ENCODE data around the gene AVPR1A. TPM values are rescaled to one million over a fixed set of nuclear protein-coding genes. Genes with fewer than 3 reads are reported as not detected.
"Not testable (repeated sequence)": the region's sequence is repeated elsewhere in the genome, so short reads cannot be mapped to it uniquely, and the experiment has no call there.

The AVPR1A gene
- total RNA-seq (not detected), polyA plus RNA-seq (not detected), total RNA-seq (0 to 0.07 (median 0) reads per million in 6 experiments)

DNA sequence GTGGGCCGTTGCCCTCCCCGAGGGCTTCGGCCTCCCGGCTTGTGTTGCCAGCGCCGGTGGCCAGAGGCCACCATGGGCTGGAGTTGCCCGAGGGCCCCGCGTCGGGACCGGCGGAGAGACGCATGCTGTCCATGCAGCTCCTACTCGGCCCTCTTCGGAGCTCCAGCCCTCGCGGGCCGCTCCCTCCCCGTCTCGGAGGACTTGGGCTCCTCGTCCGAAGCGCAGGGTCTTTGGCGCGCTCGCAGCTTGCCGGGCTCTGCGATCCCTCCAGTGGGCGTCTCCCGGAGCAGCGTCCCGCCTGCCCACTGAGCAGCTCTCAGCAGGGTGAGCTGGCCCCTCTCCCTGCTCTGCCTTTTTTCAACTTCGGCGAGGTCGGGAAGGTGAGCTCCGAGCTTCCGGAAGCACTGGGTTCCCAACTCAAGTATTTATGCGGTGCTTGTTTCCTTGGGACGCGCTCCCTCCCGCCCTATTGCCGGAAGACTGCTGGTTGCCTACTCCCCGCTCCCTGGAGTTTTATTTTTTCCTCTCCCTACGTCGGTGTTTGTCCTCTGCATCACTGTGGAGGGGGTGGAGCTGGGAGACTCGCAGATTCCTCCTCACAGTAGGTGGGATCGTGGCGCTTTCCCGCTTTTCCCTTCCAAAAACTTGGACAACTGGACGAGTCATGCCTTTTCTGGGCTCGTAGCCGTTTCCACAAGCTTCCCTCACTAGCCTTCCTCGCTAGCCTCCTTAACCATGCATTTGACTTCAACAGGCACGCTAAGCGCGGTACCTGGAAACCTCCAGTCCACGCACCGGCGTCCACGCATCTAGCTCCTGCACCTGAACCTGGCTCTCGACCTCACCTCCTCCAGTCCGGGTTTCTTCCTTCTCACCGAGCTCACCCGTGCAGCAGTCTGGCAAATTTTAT lies at the start of gene AVPR1A:
Gene AVPR1A (minus strand): TSS at position 489 of the 910 bp plus-strand sequence. CDS start 365 bp downstream, at position 124.
- Mint-ChIP-seq H3K27ac (peak within 1 kb of the TSS in 1 of 10 donors; percentile 93), H3K27me3 (peaks cover 38 to 88% (median 51%) of the 10 kb centered on the region in 5 donors), H3K36me3 (peaks cover 0 to 14% (median 0%) of the 10 kb centered on the region in 3 donors), H3K4me1 (peaks cover 12 to 25% (median 20%) of the 10 kb centered on the region in 4 donors), H3K4me3 (peak within 1 kb of the TSS in 9 of 10 donors; percentile 4 to 73 (median 59)), H3K9me3 (peaks cover 0 to 4% (median 0%) of the 10 kb centered on the region in 9 donors)
- ATAC-seq (no peak), DNase-seq (no peak)
- POLR2A ChIA-PET, result no interaction called here

DNA sequence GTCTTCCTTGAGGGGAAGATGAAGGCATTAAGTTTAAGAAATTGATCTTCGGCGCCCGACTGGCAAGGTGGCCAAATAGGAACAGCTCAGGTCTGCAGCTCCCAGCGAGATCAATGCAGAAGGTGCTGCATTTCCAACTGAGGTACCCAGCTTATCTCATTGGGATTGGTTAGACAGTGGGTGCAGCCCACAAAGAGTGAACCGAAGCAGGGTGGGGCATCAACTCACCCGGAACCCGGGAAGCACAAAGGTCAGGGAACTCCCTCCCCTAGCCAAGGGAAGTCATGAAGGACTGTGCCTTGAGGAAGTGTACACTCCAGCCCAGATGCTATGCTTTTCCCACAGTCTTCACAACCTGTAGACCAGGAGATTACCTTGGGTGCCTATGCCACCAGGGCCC lies 45.2 kb upstream of the AVPR1A start:
- no peaks in the 10 kb centered on the region for H3K4me1 Mint-ChIP-seq
- H3K27me3 Mint-ChIP-seq, result peaks cover 0 to 16% (median 13%) of the 10 kb centered on the region in 5 donors
- no peak overlapping the region for H3K27ac Mint-ChIP-seq
- H3K9me3 Mint-ChIP-seq, result peaks cover 0 to 32% (median 6%) of the 10 kb centered on the region in 9 donors
- no peaks in the 10 kb centered on the region for H3K36me3 Mint-ChIP-seq
- no peak for ATAC-seq
- POLR2A ChIA-PET, result no interaction called here
- DNase-seq, result no peak
- no peak overlapping the region for H3K4me3 Mint-ChIP-seq

DNA sequence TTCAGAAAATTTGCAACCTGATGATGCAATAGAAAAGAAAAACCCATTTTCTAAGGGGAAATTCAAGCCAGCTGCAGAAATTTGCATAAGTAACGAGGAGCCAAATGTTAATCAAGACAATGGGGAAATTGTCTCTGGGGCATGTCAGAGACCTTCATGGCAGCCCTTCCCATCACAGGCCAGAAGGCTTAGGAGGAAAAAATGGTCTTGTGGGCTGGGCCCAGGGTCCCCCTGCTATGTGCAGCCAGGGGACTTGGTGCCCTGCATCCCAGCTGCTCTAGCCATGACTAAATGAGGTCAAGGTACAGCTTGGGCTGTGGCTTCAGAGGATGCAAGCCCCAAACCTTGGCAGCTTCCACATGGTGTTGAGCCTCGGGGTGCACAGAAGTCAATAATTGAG lies 28.2 kb upstream of the AVPR1A start:
- Mint-ChIP-seq H3K9me3 (peaks cover 11 to 64% (median 41%) of the 10 kb centered on the region in 9 donors), H3K27ac (no peak overlapping the region), H3K27me3 (peaks cover 0 to 13% (median 0%) of the 10 kb centered on the region in 5 donors), H3K36me3 (peaks cover 0 to 20% (median 0%) of the 10 kb centered on the region in 3 donors), H3K4me3 (no peak overlapping the region), H3K4me1 (no peaks in the 10 kb centered on the region)
- POLR2A ChIA-PET, result no interaction called here
- ATAC-seq (no peak), DNase-seq (no peak)

DNA sequence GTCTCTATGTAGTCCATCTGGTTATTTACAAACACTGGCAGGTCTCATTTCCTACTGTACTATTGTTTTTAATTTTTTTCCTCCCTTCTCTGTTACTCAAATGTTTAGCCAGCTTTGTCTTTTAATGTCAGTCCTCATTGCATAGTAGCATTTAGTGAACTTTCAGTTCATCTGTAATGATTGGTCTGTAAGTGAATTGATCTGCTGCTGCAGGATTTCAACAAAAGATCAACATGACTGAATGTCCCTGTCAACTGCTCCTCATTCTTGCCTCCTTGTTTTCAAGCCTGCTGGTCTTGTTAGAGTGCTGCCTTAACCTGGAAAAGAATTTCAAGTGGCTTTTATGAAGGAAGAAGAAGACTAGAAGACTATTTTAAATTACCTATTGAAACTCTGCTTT lies 19.3 kb upstream of the AVPR1A start:
- Mint-ChIP-seq H3K4me1 (no peaks in the 10 kb centered on the region), H3K4me3 (no peak overlapping the region), H3K27me3 (peaks cover 0 to 7% (median 1%) of the 10 kb centered on the region in 5 donors), H3K36me3 (peaks cover 0 to 3% (median 0%) of the 10 kb centered on the region in 3 donors), H3K27ac (no peak overlapping the region), H3K9me3 (peaks cover 0 to 20% (median 6%) of the 10 kb centered on the region in 9 donors)
- DNase-seq, result no peak
- no peak for ATAC-seq
- POLR2A ChIA-PET, result no interaction called here

DNA sequence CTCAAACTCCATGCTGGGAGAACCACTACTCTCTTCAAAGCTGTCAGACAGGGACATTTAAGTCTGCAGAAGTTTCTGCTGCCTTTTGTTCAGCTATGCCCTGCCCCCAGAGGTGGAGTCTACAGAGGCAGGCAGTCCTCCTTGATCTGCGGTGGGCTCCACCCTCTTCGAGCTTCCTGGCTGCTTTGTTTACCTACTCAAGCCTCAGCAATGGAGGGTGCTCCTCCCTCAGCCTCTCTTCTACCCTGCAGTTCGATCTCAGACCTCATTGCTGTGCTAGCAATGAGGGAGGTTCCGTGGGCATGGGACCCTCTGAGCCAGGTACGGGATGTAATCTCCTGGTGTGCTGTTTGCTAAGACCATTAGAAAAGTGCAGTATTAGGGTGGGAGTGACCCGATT lies 16.7 kb upstream of the AVPR1A start:
- H3K9me3 Mint-ChIP-seq, H3K4me1 Mint-ChIP-seq, H3K36me3 Mint-ChIP-seq, POLR2A ChIA-PET, H3K27me3 Mint-ChIP-seq, ATAC-seq, H3K27ac Mint-ChIP-seq, H3K4me3 Mint-ChIP-seq, DNase-seq: not testable (repeated sequence)

DNA sequence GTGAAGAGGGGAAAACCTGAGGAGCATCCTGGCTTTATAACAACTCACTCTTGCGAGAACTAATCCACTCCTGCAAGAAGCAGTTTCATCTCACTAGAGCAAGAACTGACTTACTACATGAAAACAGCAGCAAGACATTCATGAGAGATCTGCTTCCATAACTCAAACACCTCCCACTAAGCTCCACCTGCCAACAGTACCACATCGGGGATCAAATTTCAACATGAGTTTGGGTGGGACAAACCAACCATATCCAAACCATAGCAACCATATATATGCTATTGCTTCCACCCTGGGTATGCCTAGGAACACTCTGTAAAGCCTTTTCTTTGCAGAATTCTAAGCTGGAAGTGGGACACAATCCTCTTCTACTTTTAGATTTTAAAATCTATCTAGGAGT lies 13.9 kb upstream of the AVPR1A start:
- H3K27me3 Mint-ChIP-seq, result peaks cover 0 to 8% (median 1%) of the 10 kb centered on the region in 5 donors
- no peak overlapping the region for H3K4me3 Mint-ChIP-seq
- H3K36me3 Mint-ChIP-seq, result no peaks in the 10 kb centered on the region
- peaks cover 0 to 5% (median 0%) of the 10 kb centered on the region in 9 donors for H3K9me3 Mint-ChIP-seq
- no peak overlapping the region for H3K27ac Mint-ChIP-seq
- ATAC-seq, result no peak
- POLR2A ChIA-PET, result no interaction called here
- no peaks in the 10 kb centered on the region for H3K4me1 Mint-ChIP-seq
- no peak for DNase-seq

DNA sequence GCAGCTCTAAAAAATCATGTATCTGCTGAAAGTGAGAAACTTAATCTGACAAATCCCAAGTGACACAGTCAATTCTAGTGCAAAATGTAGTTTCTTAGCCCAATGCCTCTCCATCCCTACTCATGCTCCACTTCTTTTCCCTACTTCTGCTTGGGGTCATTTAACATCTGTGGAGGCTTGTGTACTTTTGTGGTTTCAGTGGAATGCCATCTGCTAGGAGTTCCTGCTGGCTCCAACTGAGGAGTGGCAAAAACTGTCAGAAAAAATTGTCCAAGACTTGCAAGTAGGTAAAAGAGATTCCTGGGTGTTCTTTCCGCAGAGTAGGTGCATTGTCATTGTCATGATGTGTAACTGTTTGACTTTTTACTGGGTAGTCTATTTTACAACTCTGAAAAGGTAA lies 12.5 kb upstream of the AVPR1A start:
- Mint-ChIP-seq H3K9me3 (peaks cover 0 to 2% (median 0%) of the 10 kb centered on the region in 9 donors), H3K4me1 (no peaks in the 10 kb centered on the region), H3K27ac (no peak overlapping the region), H3K36me3 (no peaks in the 10 kb centered on the region), H3K4me3 (no peak overlapping the region), H3K27me3 (peaks cover 0 to 8% (median 2%) of the 10 kb centered on the region in 5 donors)
- DNase-seq (no peak), ATAC-seq (no peak)
- POLR2A ChIA-PET, result no interaction called here

DNA sequence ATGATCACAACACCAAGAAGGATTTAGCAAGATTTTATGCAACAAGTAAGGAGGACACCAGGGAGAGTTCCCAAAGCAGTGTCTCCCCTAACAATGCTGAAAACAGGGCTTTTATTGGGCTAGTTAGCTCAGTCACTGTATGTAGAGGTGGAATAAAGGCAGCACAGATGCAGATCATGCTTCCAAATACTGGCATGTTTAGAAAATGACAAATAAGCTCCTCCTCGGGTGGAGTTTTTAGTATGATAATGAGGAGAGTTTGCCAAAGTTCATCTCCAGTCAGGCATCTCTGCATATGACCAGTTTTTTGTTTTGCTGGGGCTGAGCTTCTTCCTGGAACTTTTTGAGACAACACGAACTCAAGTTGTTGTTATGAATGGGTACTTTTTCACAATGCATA lies 4.4 kb upstream of the AVPR1A start:
- H3K27me3 Mint-ChIP-seq, result peaks cover 30 to 50% (median 34%) of the 10 kb centered on the region in 5 donors
- peaks cover 0 to 8% (median 0%) of the 10 kb centered on the region in 3 donors for H3K36me3 Mint-ChIP-seq
- peaks cover 0 to 3% (median 0%) of the 10 kb centered on the region in 9 donors for H3K9me3 Mint-ChIP-seq
- no peak for DNase-seq
- ATAC-seq, result no peak
- POLR2A ChIA-PET, result no interaction called here
- peaks cover 11 to 19% (median 15%) of the 10 kb centered on the region in 4 donors for H3K4me1 Mint-ChIP-seq
- no peak overlapping the region for H3K27ac Mint-ChIP-seq
- no peak overlapping the region for H3K4me3 Mint-ChIP-seq

DNA sequence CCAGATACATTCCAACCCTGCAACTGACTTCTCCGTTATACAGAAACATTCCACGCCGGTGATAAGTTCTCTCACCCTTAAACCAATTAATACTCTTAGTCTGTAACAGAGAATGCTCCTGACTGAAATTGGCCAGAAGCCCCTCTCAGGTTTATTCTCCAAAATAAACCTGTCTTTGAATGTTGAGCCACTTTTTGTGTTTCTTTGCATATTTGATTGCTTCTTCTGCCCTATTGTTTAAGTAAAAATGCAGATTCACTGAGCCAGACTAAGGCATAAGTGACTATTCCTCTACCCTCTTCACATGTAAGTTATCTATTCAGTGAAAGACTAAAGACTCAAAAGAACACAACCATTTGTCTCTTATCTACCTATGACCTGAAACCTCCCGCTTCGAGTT lies 3.6 kb upstream of the AVPR1A start:
- POLR2A ChIA-PET, result no interaction called here
- H3K27ac Mint-ChIP-seq, result no peak overlapping the region
- H3K4me1 Mint-ChIP-seq, result peaks cover 12 to 25% (median 20%) of the 10 kb centered on the region in 4 donors
- DNase-seq, result no peak
- H3K4me3 Mint-ChIP-seq, result no peak overlapping the region
- H3K9me3 Mint-ChIP-seq, result peaks cover 0 to 3% (median 0%) of the 10 kb centered on the region in 9 donors
- peaks cover 0 to 13% (median 0%) of the 10 kb centered on the region in 3 donors for H3K36me3 Mint-ChIP-seq
- peaks cover 34 to 59% (median 39%) of the 10 kb centered on the region in 5 donors for H3K27me3 Mint-ChIP-seq
- ATAC-seq, result no peak

DNA sequence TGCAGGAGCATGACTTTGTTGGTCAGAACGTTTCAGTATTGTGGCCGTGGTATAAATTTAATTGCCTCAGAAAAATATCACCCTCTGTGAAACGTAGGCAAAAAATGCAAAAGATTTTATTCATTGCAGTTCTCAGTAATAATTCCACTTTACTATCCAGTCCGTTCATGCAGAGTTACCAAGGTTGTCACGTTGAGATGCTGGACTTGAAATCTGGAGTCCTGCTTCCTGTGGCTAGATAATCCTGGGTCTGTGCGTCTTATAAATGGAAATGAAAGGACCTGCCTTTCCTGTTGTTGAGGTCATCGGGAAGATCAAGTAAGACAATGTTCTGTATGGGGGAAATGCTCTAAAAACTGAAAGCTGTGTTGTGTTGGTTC lies 1.3 kb upstream of the AVPR1A start:
- ATAC-seq (no peak), DNase-seq (no peak)
- Mint-ChIP-seq H3K4me1 (peaks cover 12 to 25% (median 20%) of the 10 kb centered on the region in 4 donors), H3K27ac (no peak overlapping the region), H3K9me3 (peaks cover 0 to 4% (median 0%) of the 10 kb centered on the region in 9 donors), H3K27me3 (peaks cover 38 to 75% (median 51%) of the 10 kb centered on the region in 5 donors), H3K4me3 (peak overlapping the region in 4 of 10 donors; percentile 21 to 67 (median 50)), H3K36me3 (peaks cover 0 to 14% (median 0%) of the 10 kb centered on the region in 3 donors)
- POLR2A ChIA-PET, result no interaction called here

DNA sequence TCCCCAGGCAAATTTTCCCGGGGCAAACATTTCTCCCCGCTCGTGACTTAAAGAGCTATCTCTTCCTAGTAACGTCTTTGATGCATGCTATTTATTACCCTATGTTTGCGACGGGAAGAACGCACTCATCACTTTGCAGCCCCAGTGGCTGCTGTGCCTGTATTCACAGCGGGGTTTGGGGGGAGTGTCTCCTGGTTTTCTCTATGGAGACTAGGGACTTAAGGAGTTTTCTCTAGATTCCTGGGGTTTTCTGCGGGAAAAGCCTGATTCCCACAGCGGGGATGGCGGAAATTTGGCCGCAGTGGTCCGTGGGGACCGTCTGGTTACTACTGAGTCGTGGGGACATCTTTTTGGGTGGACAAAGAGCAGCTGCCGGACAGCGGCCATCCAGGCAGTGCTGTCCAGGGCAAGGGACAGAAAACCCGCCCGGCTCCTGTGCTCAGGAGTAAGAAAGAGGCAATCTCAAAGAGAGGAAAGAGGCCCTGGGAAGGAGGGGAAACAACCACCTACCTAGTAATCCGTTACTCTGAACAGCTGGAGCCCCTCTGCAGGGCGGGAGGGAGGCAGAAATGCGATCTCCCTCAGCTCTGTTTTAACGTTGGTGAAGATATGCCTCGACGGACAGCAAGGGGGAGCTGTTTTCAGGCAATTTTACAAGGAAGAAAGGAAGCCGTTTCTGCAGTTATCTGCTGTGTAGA lies 771 bp upstream of the AVPR1A start:
- no peak for ATAC-seq
- H3K36me3 Mint-ChIP-seq, result peaks cover 0 to 14% (median 0%) of the 10 kb centered on the region in 3 donors
- peaks cover 38 to 81% (median 51%) of the 10 kb centered on the region in 5 donors for H3K27me3 Mint-ChIP-seq
- DNase-seq, result no peak
- peaks cover 12 to 25% (median 20%) of the 10 kb centered on the region in 4 donors for H3K4me1 Mint-ChIP-seq
- peak overlapping the region in 1 of 10 donors; percentile 93 for H3K27ac Mint-ChIP-seq
- peaks cover 0 to 4% (median 0%) of the 10 kb centered on the region in 9 donors for H3K9me3 Mint-ChIP-seq
- POLR2A ChIA-PET, result no interaction called here
- H3K4me3 Mint-ChIP-seq, result peak overlapping the region in 8 of 10 donors; percentile 21 to 68 (median 58)

DNA sequence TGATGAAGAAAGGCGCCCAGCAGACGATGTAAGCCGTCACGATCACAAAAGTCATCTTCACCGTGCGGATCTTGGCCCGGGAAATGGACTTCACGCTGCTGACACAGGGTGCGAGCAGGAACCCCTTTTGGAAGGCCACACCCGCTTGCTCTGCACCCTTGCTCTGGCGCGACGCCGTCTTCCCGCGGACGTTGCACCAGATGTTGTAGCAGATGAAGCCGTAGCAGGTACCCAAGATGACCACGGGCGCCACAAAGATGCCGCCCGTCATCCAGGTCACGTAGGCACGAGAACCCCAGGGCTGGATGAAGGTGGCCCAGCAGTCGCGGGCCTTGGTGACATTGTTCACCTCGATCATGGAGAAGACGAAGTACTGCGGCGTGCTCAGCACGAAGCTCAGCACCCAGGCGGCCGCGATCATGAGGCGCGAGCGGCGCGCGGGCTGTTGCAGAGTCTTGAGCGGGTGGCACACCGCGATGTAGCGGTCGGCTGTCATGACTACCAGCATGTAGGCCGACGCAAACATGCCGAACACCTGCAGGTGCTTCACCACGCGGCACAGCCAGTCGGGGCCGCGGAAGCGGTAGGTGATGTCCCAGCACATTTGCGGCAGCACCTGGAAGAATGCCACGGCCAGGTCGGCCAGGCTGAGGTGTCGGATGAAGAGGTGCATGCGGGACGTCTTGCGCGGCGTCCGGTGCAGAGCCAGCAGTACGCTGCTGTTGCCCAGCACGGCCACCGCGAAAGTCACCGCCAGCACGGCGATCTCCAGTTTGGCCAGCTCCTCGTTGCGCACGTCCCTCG lies 890 bp downstream of the AVPR1A start:
- Mint-ChIP-seq H3K4me3 (peak overlapping the region in 7 of 10 donors; percentile 9 to 73 (median 61)), H3K4me1 (peaks cover 12 to 25% (median 20%) of the 10 kb centered on the region in 4 donors), H3K9me3 (peaks cover 0 to 4% (median 0%) of the 10 kb centered on the region in 9 donors), H3K27me3 (peaks cover 36 to 84% (median 48%) of the 10 kb centered on the region in 5 donors), H3K27ac (no peak overlapping the region), H3K36me3 (peaks cover 0 to 14% (median 0%) of the 10 kb centered on the region in 3 donors)
- POLR2A ChIA-PET, result no interaction called here
- no peak for ATAC-seq
- DNase-seq, result no peak

All from naive thymus-derived CD8-positive, alpha-beta T cell (primary cell).